DND-41 (cell line): Measurements from ENCODE around the gene PRDX6.

Source experiments
- CTCF ChIP-seq: IDR thresholded peaks from 2 replicates; pipeline ENCODE4 v1.5.1; 2012; ENCODE audit warnings: borderline replicate concordance, low read length, moderate library complexity, mild to moderate bottlenecking; ENCODE audit not compliant: poor library complexity, severe bottlenecking; ENCODE audit errors: extremely low read depth
- EZH2 ChIP-seq: IDR thresholded peaks from 3 replicates; pipeline ENCODE4 v1.6.1; 2012; ENCODE audit warnings: borderline replicate concordance, low read depth, mild to moderate bottlenecking, moderate library complexity, low read length, inconsistent platforms; ENCODE audit not compliant: severe bottlenecking

GRCh38 chr1:173433751-173434326 lies 43.3 kb upstream of the PRDX6 start:
- TF ChIP-seq CTCF (no peak), EZH2 (no peak)
